D341Med (cell line): ENCODE measurements around the gene C9orf85.
"Not testable (repeated sequence)": the region's sequence is repeated elsewhere in the genome, so short reads cannot be mapped to it uniquely, and the experiment has no call there.

ENCODE experiments used
- DNase-seq: peaks from one replicate; pipeline ENCODE4 v3.0.0; 2012; ENCODE audit warnings: low spot score

Gene C9orf85

GRCh38 chr9:72007726-72008125 lies 96.3 kb downstream of the C9orf85 start:
- not testable (repeated sequence) for DNase-seq

GRCh38 chr9:72012646-72013045 lies 101.2 kb downstream of the C9orf85 start:
- DNase-seq, result no peak

- DNase-seq, result no peak
These were observed 101.9 kb downstream of the C9orf85 start for GRCh38 chr9:72013292-72013760.

- DNase-seq, result no peak
These were observed 111.4 kb downstream of the C9orf85 start for GRCh38 chr9:72022841-72023240.
